ENCODE measurements around the gene GUF1. TPM values are rescaled to one million over a fixed set of nuclear protein-coding genes. Genes with fewer than 3 reads are reported as not detected.
A peak's percentile ranks its signal among the peaks of the same experiment; 100 is the strongest.

GUF1 gene
- 41.8 and 44.5 TPM in 2 replicates for total RNA-seq (2014; rRNA removed; shearing (Covaris generic))

GRCh38 chr4:44678094-44679041 lies at the start of gene GUF1:
Gene GUF1, plus strand, starts transcription at chr4:44678420. Its CDS starts 203 bp downstream, at chr4:44678623.
- DNase-seq, result peak; percentile 89 to 92

GRCh38 chr4:44629280-44629866 lies 48.8 kb upstream of the GUF1 start:
- peak; percentile 36 to 75 for DNase-seq
- H3K4me1 ChIP-seq, result no peaks in the 10 kb centered on the region
- peaks cover 6% of the 10 kb centered on the region for H3K27me3 ChIP-seq

More at GRCh38 chr4:44678094-44679041, at the start of gene GUF1:
- peaks cover 3% of the 10 kb centered on the region; the same call in 1 of the 2 replicates for H3K4me1 ChIP-seq
- H3K27ac ChIP-seq, result peak within 1 kb of the TSS; percentile 83
- H3K9me3 ChIP-seq (replicated peaks), result no peaks in the 10 kb centered on the region
- peak within 1 kb of the TSS; percentile 81 for H3K4me3 ChIP-seq
- no peaks in the 10 kb centered on the region for H3K27me3 ChIP-seq
- H3K36me3 ChIP-seq, result peaks cover 21% of the 10 kb centered on the region

GRCh38 chr4:44632089-44632488 lies 46.1 kb upstream of the GUF1 start:
- no peak for DNase-seq
- Histone ChIP-seq H3K9me3 (replicated peaks) (no peaks in the 10 kb centered on the region), H3K4me1 (no peaks in the 10 kb centered on the region), H3K4me3 (no peak overlapping the region), H3K27me3 (peaks cover 6% of the 10 kb centered on the region), H3K36me3 (no peaks in the 10 kb centered on the region), H3K27ac (no peak overlapping the region)

More at GRCh38 chr4:44629280-44629866, 48.8 kb upstream of the GUF1 start:
- H3K36me3 ChIP-seq, result no peaks in the 10 kb centered on the region
- H3K9me3 ChIP-seq (replicated peaks), result no peaks in the 10 kb centered on the region
- no peak overlapping the region for H3K4me3 ChIP-seq
- H3K27ac ChIP-seq, result no peak overlapping the region

- DNase-seq, result no peak
- no peaks in the 10 kb centered on the region for H3K9me3 ChIP-seq (replicated peaks)
- no peak overlapping the region for H3K4me3 ChIP-seq
- H3K27me3 ChIP-seq, result peaks cover 6% of the 10 kb centered on the region
- no peak overlapping the region for H3K27ac ChIP-seq
- no peaks in the 10 kb centered on the region for H3K36me3 ChIP-seq
- H3K4me1 ChIP-seq, result no peaks in the 10 kb centered on the region
Measured at GRCh38 chr4:44632733-44633132, 45.5 kb upstream of the GUF1 start.

GRCh38 chr4:44638091-44638490 lies 40.1 kb upstream of the GUF1 start:
- Histone ChIP-seq H3K9me3 (replicated peaks) (no peaks in the 10 kb centered on the region), H3K4me1 (no peaks in the 10 kb centered on the region), H3K4me3 (no peak overlapping the region), H3K36me3 (no peaks in the 10 kb centered on the region), H3K27me3 (no peaks in the 10 kb centered on the region), H3K27ac (no peak overlapping the region)
- peak in 1 of 2 experiments; percentile 9 for DNase-seq

GRCh38 chr4:44646151-44646550 lies 32.1 kb upstream of the GUF1 start:
- Histone ChIP-seq H3K9me3 (replicated peaks) (no peaks in the 10 kb centered on the region; the same call in 1 of the 2 replicates), H3K27me3 (no peaks in the 10 kb centered on the region), H3K36me3 (no peaks in the 10 kb centered on the region), H3K27ac (no peak overlapping the region), H3K4me3 (no peak overlapping the region), H3K4me1 (no peaks in the 10 kb centered on the region)
- no peak for DNase-seq

- Histone ChIP-seq H3K4me3 (no peak within 1 kb of the TSS), H3K4me1 (no peaks in the 10 kb centered on the region), H3K36me3 (no peaks in the 10 kb centered on the region), H3K9me3 (replicated peaks) (no peaks in the 10 kb centered on the region), H3K27me3 (0 out of 2 replicates have a peak, but pooled peaks cover 3% of the 10 kb centered on the region), H3K27ac (no peak within 1 kb of the TSS)
- DNase-seq, result no peak
Measured at GRCh38 chr4:44651425-44651824, 26.8 kb upstream of the GUF1 start, which contains the start of gene YIPF7. Gene YIPF7, minus strand, starts transcription at chr4:44651625. Its CDS starts 1,525 bp downstream, at chr4:44650100.

GRCh38 chr4:44652002-44652401 lies 26.2 kb upstream of the GUF1 start:
- Histone ChIP-seq H3K9me3 (replicated peaks) (no peaks in the 10 kb centered on the region), H3K27ac (no peak overlapping the region), H3K36me3 (no peaks in the 10 kb centered on the region), H3K27me3 (0 out of 2 replicates have a peak, but pooled peaks cover 3% of the 10 kb centered on the region), H3K4me1 (no peaks in the 10 kb centered on the region), H3K4me3 (no peak overlapping the region)
- no peak for DNase-seq

- H3K4me1 ChIP-seq, result no peaks in the 10 kb centered on the region
- H3K27me3 ChIP-seq, result no peaks in the 10 kb centered on the region
- no peak overlapping the region for H3K4me3 ChIP-seq
- no peak overlapping the region for H3K27ac ChIP-seq
- H3K9me3 ChIP-seq (replicated peaks), result no peaks in the 10 kb centered on the region
- H3K36me3 ChIP-seq, result no peaks in the 10 kb centered on the region
- DNase-seq, result no peak
Measured at GRCh38 chr4:44660396-44660795, 17.8 kb upstream of the GUF1 start.

- no peak overlapping the region for H3K4me3 ChIP-seq
- H3K27me3 ChIP-seq, result no peaks in the 10 kb centered on the region; the same call in 1 of the 2 replicates
- no peak for DNase-seq
- no peaks in the 10 kb centered on the region for H3K36me3 ChIP-seq
- no peaks in the 10 kb centered on the region for H3K4me1 ChIP-seq
- no peak overlapping the region for H3K27ac ChIP-seq
- H3K9me3 ChIP-seq (replicated peaks), result no peaks in the 10 kb centered on the region
Measured at GRCh38 chr4:44661940-44662622, 16.1 kb upstream of the GUF1 start.

- H3K9me3 ChIP-seq (replicated peaks), result no peaks in the 10 kb centered on the region
- no peaks in the 10 kb centered on the region for H3K36me3 ChIP-seq
- no peaks in the 10 kb centered on the region for H3K4me1 ChIP-seq
- H3K4me3 ChIP-seq, result no peak overlapping the region
- DNase-seq, result no peak
- H3K27me3 ChIP-seq, result no peaks in the 10 kb centered on the region; the same call in 1 of the 2 replicates
- H3K27ac ChIP-seq, result no peak overlapping the region
Measured at GRCh38 chr4:44662623-44663005, 15.6 kb upstream of the GUF1 start.

- Histone ChIP-seq H3K36me3 (no peaks in the 10 kb centered on the region), H3K27ac (no peak overlapping the region), H3K4me3 (no peak overlapping the region), H3K9me3 (replicated peaks) (no peaks in the 10 kb centered on the region), H3K27me3 (no peaks in the 10 kb centered on the region; the same call in 1 of the 2 replicates), H3K4me1 (no peaks in the 10 kb centered on the region)
- no peak for DNase-seq
Measured at GRCh38 chr4:44663539-44664263, 14.5 kb upstream of the GUF1 start.

GRCh38 chr4:44668526-44668925 lies 9.7 kb upstream of the GUF1 start:
- DNase-seq, result no peak
- H3K9me3 ChIP-seq (replicated peaks), result no peaks in the 10 kb centered on the region

More at GRCh38 chr4:44668526-44668925, 9.7 kb upstream of the GUF1 start:
- Histone ChIP-seq H3K4me1 (no peaks in the 10 kb centered on the region), H3K36me3 (no peaks in the 10 kb centered on the region), H3K27ac (no peak overlapping the region), H3K4me3 (no peak overlapping the region), H3K27me3 (peaks cover 2% of the 10 kb centered on the region; the same call in 1 of the 2 replicates)

All from SJCRH30 (cell line).